Thyroid gland (tissue), 4 donors: ENCODE data around the gene VWF. TPM values are rescaled to one million over a fixed set of nuclear protein-coding genes. Genes with fewer than 3 reads are reported as not detected.
A peak's percentile ranks its signal among the peaks of the same experiment; 100 is the strongest.

Source experiments
- DNase-seq, 2 donors: peaks; one replicate each; pipeline ENCODE4 v3.0.0-alpha.2; 2019
- H3K27ac ChIP-seq, 3 donors: fragments of 200-600 bp; sonication (generic); 1 replicate in 2 of 3; 2 replicates in 1 of 3; pipeline ENCODE4 v1.5.1; 2016 to 2019; ENCODE audit warnings: mild to moderate bottlenecking in 1 of 3, moderate library complexity in 1 of 3
- H3K27me3 ChIP-seq: fragments of 200-600 bp; sonication (generic); one replicate; pipeline ENCODE4 v1.5.1; 2019
- H3K36me3 ChIP-seq, 2 donors: fragments of 200-600 bp; sonication (generic); one replicate each; pipeline ENCODE4 v1.5.1; 2016 to 2019
- H3K4me1 ChIP-seq, 2 donors: fragments of 200-600 bp; sonication (generic); one replicate each; pipeline ENCODE4 v1.5.1; 2017 to 2019
- H3K4me3 ChIP-seq, 3 donors: fragments of 200-600 bp; sonication (generic); replicated peaks in 1 of 3; 1 replicate in 2 of 3; 2 replicates in 1 of 3; pipeline ENCODE4 v1.5.1; 2016; ENCODE audit warnings: mild to moderate bottlenecking in 1 of 3
- H3K9me3 ChIP-seq: fragments of 200-600 bp; sonication (generic); one replicate; pipeline ENCODE4 v1.5.1; 2017
- POLR2A ChIP-seq, 2 donors: fragments of 450-650 bp; IDR thresholded peaks; one replicate each; pipeline ENCODE4 v1.6.1; 2017; ENCODE audit warnings: antibody characterized with exemption in 2 of 2, mild to moderate bottlenecking in 2 of 2, moderate library complexity in 1 of 2
- whole genome bisulfite sequencing, 2 donors: methylation state at CpG; one replicate each; pipeline ENCODE4 v1.1.5; 2017; 5-methylcytosine and 5-hydroxymethylcytosine counted together
- intact Hi-C: fragments of 100-400 bp; cut with DNase I; formaldehyde crosslinking; loops from one replicate; pipeline ENCODE4 v1.15.1; 2023
- total RNA-seq, 4 donors: library from RNA; depleted of rRNA; stranded (reverse); fragments of >200 nt; gene quantifications; one replicate each; pipeline ENCODE4 v1.2.3, GENCODE V29; 2016
- TF ChIP-seq, protein P1 (sequence below), 6 experiments: fragments of 200-600 bp in 3 of 6; fragments of 450-650 bp in 3 of 6; sonication (generic) in 3 of 6; IDR thresholded peaks; one replicate each; pipeline ENCODE4 v1.5.1; 2016 to 2019; ENCODE audit warnings: antibody characterized with exemption in 6 of 6, mild to moderate bottlenecking in 2 of 6, inconsistent platforms in 1 of 6, moderate library complexity in 1 of 6

VWF gene
- total RNA-seq, 4 donors from 2014 or later: 54.3 to 169 (median 98.5) TPM

DNA sequence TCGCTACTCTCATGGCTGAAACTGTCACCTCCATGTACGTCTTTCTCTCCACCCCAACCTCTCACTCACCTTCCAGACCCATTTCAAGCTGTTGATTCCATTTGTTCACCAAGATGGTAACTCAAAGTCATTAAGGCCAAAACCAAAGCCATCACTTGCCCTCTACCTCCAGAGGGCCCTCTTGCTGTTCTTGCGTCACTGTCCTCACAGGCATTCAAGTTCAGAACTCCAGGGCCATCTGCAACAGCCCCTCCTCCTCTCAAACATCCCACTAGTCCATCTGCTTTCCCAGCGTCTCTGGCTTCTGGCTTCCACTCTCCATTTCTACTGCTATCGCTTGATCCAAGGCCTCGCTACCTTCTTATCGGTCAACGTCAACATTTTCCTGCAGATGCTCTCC, 74.5 kb downstream of the VWF start:
- DNase-seq: no peak
- intact Hi-C loops: no loop called here
- WGBS, 2 donors: 95 to 96% methylated on average over 8 of the region's 8 CpGs
- Histone ChIP-seq H3K4me3 (no peak overlapping the region), H3K27me3 (no peaks in the 10 kb centered on the region), H3K9me3 (no peaks in the 10 kb centered on the region), H3K4me1 (peaks cover 24 to 30% of the 10 kb centered on the region in 2 donors), H3K36me3 (no peaks in the 10 kb centered on the region), H3K27ac (peak overlapping the region; percentile 57 to 71 (median 61))
- no peak for TF ChIP-seq POLR2A (IDR thresholded peaks at IDR 0.05)
- TF ChIP-seq, protein P1, sequence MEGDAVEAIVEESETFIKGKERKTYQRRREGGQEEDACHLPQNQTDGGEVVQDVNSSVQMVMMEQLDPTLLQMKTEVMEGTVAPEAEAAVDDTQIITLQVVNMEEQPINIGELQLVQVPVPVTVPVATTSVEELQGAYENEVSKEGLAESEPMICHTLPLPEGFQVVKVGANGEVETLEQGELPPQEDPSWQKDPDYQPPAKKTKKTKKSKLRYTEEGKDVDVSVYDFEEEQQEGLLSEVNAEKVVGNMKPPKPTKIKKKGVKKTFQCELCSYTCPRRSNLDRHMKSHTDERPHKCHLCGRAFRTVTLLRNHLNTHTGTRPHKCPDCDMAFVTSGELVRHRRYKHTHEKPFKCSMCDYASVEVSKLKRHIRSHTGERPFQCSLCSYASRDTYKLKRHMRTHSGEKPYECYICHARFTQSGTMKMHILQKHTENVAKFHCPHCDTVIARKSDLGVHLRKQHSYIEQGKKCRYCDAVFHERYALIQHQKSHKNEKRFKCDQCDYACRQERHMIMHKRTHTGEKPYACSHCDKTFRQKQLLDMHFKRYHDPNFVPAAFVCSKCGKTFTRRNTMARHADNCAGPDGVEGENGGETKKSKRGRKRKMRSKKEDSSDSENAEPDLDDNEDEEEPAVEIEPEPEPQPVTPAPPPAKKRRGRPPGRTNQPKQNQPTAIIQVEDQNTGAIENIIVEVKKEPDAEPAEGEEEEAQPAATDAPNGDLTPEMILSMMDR (IDR thresholded peaks at IDR 0.05): no peak

DNA sequence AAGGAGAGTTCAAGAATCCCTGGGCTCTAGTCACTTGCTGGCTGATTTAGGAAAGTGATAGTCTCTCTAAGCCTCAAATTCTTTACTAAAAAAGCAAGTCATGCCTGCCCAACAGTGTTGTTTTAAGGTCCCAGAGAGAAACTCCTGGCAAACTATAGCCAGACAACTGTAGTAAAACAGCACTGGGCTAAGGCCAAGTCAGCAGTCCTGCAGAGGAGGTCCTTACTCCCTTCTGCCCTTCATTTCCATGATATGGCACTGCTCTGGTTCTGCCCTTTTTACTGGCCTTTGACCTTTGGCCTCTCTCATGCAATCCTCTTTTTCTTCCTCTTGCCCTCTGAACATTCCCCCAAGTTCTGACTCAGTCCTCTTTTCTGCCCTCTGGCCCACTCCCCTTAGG, 74.9 kb downstream of the VWF start:
- H3K36me3 ChIP-seq: no peaks in the 10 kb centered on the region
- no peaks in the 10 kb centered on the region for H3K9me3 ChIP-seq
- intact Hi-C loops: no loop called here

DNA sequence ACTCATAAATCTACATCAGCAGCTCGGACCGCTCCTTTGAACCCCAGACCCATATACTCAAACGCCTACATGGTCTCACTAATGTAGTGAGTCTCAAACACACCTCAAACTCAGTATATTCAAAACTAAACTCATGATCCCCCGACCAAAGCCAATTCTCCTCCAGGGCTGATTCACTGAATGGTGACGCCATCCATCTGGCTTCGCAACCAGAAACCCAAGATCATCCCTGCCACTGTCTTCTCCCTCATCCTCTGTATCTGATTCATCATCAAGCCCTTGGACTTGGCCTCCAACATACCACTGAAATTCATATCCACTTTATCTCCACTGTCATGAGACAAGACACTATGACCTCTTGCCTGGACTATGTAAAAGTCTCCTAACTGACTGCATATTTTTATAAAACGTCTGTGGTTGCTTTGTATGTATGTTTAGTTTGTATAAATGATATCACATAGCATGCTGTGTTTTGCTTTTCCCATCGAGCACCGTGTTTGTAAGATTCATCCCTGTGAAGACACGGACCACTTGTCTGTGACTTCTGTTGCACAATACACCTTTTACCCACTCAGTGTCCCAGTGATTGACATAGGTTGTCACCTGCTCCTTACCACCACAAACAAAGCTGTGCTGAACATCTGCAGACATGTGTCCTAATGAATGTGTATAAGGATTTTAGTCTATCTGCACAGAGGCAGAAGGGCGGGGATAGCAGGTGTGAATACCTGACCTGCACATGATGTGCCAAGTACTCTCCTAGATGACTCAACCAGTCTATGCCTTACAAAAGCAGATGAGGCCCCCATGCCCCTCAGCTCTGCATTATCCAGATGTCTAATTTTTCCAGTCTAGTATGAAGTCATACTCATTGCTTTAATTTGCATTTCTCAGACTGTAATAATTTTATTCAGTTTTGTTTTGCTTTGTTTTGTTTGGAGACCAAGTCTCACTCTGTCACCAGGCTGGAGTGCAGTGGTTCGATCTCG, 76.9 kb downstream of the VWF start:
- Histone ChIP-seq H3K27ac (no peak overlapping the region), H3K4me3 (no peak overlapping the region), H3K36me3 (no peaks in the 10 kb centered on the region), H3K4me1 (peaks cover 9 to 14% of the 10 kb centered on the region in 2 donors), H3K9me3 (no peaks in the 10 kb centered on the region), H3K27me3 (no peaks in the 10 kb centered on the region)
- DNase-seq: no peak
- TF ChIP-seq, protein P1 (IDR thresholded peaks at IDR 0.05): no peak
- TF ChIP-seq POLR2A (IDR thresholded peaks at IDR 0.05): no peak
- intact Hi-C loops: no loop called here
- 80 to 81% methylated on average over 13 of the region's 13 CpGs for WGBS, 2 donors

More for the DNA sequence above, 74.9 kb downstream of the VWF start:
- Histone ChIP-seq H3K27ac (peak overlapping the region; percentile 57 to 71 (median 61)), H3K4me1 (peaks cover 23 to 30% of the 10 kb centered on the region in 2 donors), H3K4me3 (no peak overlapping the region), H3K27me3 (no peaks in the 10 kb centered on the region)
- peak; percentile 54 to 75 for DNase-seq
- TF ChIP-seq, protein P1 (IDR thresholded peaks at IDR 0.05): no peak
- TF ChIP-seq POLR2A (IDR thresholded peaks at IDR 0.05): no peak

DNA sequence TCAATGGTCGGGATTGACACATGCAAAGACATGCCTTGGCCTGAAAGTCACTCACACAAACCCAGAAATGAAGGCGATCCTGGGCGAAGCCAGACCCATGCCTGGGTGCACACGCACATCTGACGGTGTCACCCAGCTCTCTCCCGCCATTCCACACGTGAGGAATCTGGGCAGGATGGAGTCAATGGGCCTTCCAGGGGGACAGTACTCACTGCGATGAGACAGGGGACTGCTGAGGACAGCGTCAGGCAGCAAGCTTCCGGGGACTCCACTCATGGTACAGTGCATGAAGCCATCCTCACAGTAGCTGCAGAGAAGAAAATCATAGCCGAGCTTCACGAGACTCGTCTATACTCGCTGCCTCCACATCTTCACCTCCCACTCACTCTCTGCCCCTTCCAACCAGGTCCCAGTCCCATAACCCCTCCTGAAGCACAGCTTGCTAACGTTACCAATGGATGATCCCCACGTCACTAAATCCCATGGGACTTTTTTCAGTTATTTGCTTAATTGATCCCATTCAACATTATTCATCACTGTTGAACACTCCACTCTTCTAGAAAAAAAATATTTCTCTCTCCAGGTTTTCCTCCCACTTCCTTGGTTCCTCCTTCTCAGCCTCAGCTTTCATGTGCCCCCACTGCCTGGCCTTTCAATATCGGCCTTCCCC, 77.8 kb downstream of the VWF start:
- no peak for TF ChIP-seq POLR2A (IDR thresholded peaks at IDR 0.05)
- TF ChIP-seq, protein P1 (IDR thresholded peaks at IDR 0.05): no peak
- WGBS, 2 donors: 91 to 94% methylated on average over 17 of the region's 17 CpGs
- Histone ChIP-seq H3K4me3 (no peak overlapping the region), H3K9me3 (no peaks in the 10 kb centered on the region), H3K27ac (no peak overlapping the region), H3K36me3 (no peaks in the 10 kb centered on the region), H3K4me1 (peaks cover 9 to 14% of the 10 kb centered on the region in 2 donors), H3K27me3 (no peaks in the 10 kb centered on the region)
- intact Hi-C loops: no loop called here
- DNase-seq: no peak
